Measurements from ENCODE around the gene TMEM87B. TPM values are rescaled to one million over a fixed set of nuclear protein-coding genes. Genes with fewer than 3 reads are reported as not detected.
A peak's percentile ranks its signal among the peaks of the same experiment; 100 is the strongest.
"Not testable (repeated sequence)": the region's sequence is repeated elsewhere in the genome, so short reads cannot be mapped to it uniquely, and the experiment has no call there.

The TMEM87B gene
- total and polyA plus RNA-seq, 5 donors = 4.4 to 10.8 (median 9.6) TPM

DNA sequence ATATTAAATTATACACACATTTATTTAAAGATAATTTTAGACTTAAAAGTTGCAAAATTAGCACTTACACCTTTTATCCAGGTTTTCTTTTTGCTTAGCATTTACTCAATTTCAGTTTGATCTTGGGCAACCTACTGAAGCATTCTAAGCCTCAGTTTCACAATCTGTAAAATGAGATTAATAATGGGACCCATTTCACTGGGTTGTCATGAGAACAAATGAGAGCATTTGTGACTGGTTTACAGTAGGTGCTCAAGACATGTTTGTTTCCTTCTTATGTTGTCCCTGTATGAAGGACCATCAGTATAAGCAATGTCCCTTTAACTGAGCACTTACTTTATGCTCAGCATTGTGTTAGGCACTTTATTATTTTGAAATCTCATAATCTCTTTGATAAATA, 78.3 kb downstream of the TMEM87B start:
- no peaks in the 10 kb centered on the region for H3K4me1 ChIP-seq (ENCODE audit: control insufficient read depth, insufficient read depth, low read length)
- no peaks in the 10 kb centered on the region for H3K27me3 ChIP-seq (ENCODE audit: control insufficient read depth, insufficient read depth)
- ATAC-seq (no peak), DNase-seq (no peak)
- no peak overlapping the region for H3K27ac ChIP-seq (ENCODE audit: low read length)
- intact Hi-C loops (cut with DNase I) = loop anchor here in 1 of 4 donors (10.0 kb wide), 1 partner anchor 301 kb away; the partner anchor contains the start of gene RGPD8
- no peak overlapping the region for H3K4me3 ChIP-seq (ENCODE audit: low read length)
- H3K9me3 ChIP-seq (ENCODE audit: control insufficient read depth, low read length) = no peaks in the 10 kb centered on the region

DNA sequence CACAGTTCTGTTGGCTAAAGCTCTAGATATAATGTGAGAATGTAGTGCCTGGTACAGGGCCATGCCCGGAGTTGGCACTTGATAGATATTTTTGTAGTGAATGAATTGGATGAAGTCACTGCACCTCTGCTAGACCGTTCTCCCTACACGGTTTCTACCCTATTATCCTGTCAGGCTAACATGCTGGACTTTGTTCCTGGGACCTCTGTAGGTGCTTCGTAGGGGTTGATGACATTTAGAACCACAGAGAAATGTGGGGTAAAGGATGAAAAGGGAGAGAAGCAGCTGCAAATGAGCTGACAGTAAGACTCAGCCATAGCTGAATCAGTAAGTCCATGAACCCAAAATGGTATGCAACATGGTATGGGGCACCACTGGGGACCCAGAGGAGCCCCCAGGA, 79.1 kb downstream of the TMEM87B start:
- Histone ChIP-seq H3K27ac (ENCODE audit: low read length) (no peak overlapping the region), H3K9me3 (ENCODE audit: control insufficient read depth, low read length) (no peaks in the 10 kb centered on the region), H3K4me1 (ENCODE audit: control insufficient read depth, insufficient read depth, low read length) (no peaks in the 10 kb centered on the region), H3K4me3 (ENCODE audit: low read length) (no peak overlapping the region), H3K27me3 (ENCODE audit: control insufficient read depth, insufficient read depth) (no peaks in the 10 kb centered on the region)
- intact Hi-C loops (cut with DNase I) = loop anchor here in 1 of 4 donors (10.0 kb wide), 1 partner anchor 301 kb away; the partner anchor contains the start of gene RGPD8
- 81% methylated on average over 4 of the region's 4 CpGs for WGBS
- ATAC-seq (no peak), DNase-seq (no peak)

DNA sequence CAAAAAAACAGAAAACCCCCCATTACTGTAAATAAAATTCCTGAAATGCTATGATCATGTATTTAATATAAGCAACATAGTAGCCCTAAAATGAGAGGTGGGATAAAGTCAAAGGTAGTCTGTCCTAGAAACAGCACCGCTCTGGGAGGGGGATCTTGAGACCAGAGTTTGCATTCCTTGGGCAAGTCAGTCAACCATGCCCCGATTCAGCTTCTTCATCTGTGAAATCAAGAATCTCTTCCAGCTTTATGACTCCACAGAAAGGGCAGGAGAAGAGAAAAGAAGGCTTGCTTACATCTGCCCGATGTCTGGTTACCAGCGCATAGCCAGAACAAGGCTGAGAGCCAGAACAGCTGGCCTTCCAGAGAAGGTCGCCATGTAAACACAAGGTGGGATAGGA, 81.0 kb downstream of the TMEM87B start:
- WGBS = 90% methylated on average over 5 of the region's 5 CpGs

DNA sequence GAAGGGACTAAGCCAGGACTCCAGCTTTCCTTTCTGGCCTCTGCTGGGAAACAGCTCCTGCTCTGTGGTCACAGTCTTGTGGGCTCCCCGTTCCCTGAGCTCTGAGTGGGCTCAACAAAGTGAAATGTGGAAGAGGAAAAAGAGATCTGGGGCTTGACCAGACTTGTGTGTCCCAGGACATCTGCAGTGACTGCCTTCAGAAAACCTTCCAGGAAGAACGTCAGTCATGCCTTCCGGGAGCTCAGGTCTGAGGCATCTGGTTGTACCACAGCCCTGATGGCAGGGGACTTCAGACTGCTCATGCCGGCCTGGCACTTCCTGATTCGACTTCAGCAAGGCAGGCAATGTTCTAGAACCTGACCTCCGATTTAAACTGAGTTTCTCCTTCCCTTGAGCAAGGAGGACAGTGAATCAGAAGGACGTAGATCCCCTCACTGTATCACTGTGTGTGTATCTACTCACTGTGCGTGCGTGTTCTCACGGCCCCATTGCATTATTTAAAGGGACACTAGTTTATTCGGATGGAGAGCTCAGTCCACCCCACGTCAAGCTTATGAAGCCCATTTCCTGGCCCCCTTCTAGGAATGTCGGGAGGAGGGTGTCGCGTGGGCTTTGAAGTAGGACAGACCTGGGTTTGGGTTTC, 82.6 kb downstream of the TMEM87B start:
- H3K27ac ChIP-seq (ENCODE audit: low read length) = no peak overlapping the region
- peak overlapping the region; percentile 77 for H3K4me3 ChIP-seq (ENCODE audit: low read length)
- no peak for DNase-seq

More for the DNA sequence above, 81.0 kb downstream of the TMEM87B start:
- Histone ChIP-seq H3K4me3 (ENCODE audit: low read length) (no peak overlapping the region), H3K4me1 (ENCODE audit: control insufficient read depth, insufficient read depth, low read length) (no peaks in the 10 kb centered on the region), H3K27me3 (ENCODE audit: control insufficient read depth, insufficient read depth) (no peaks in the 10 kb centered on the region), H3K27ac (ENCODE audit: low read length) (no peak overlapping the region), H3K9me3 (ENCODE audit: control insufficient read depth, low read length) (no peaks in the 10 kb centered on the region)
- intact Hi-C loops (cut with DNase I) = loop anchor here in 1 of 4 donors (10.0 kb wide), 1 partner anchor 299 kb away; the partner anchor contains the start of gene RGPD8
- ATAC-seq = no peak
- no peak for DNase-seq

DNA sequence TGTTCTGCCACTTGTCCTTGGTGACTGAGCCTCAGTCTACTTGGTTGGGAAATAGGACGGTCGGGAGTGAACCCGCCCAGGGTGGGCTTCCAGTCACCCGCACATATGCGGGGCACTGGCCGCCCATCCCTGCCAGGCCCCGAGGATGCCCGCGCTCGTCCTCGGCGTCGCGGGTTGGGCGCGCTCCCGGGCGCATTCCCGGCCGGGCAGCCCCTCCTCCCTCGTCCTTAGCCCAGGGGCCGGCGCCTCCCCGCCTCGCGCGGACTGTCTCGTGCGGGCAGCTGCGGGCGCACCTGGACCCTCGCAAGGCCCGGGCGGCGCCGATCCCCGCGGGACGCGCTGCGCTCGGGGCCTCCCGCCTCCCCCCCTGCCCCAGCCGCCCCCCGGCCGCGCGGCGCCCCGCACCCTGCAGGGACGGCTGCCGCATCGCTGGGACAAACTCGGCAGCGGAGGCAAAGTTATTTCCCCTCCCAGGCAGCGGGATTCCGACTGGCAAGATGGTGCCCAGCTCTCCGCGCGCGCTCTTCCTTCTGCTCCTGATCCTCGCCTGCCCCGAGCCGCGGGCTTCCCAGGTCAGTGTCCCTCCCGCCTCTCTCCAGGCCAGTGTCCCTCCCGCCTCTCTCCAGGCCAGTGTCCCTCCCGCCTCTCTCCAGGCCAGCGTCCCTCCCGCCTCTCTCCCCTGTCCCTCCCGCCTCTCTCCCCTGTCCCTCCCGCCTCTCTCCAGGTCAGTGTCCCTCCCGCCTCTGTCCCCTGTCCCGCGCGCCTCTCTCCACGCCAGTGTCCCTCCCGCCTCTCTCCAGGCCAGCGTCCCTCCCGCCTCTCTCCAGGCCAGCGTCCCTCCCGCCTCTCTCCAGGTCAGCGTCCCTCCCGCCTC, 83.3 kb downstream of the TMEM87B start, which contains the start of gene FBLN7:
Gene FBLN7 (plus strand): TSS at position 227 of the 874 bp plus-strand sequence. CDS start 271 bp downstream, at position 498.
- intact Hi-C loops (cut with DNase I) = loop anchor here in 1 of 4 donors (10.0 kb wide), 1 partner anchor 296 kb away; the partner anchor contains the start of gene RGPD8
- Histone ChIP-seq H3K4me3 (ENCODE audit: low read length) (peak within 1 kb of the TSS; percentile 77), H3K9me3 (ENCODE audit: control insufficient read depth, low read length) (no peaks in the 10 kb centered on the region), H3K27me3 (ENCODE audit: control insufficient read depth, insufficient read depth) (no peaks in the 10 kb centered on the region), H3K4me1 (ENCODE audit: control insufficient read depth, insufficient read depth, low read length) (no peaks in the 10 kb centered on the region), H3K27ac (ENCODE audit: low read length) (no peak within 1 kb of the TSS)
- peak in 1 of 3 donors; percentile 66 for DNase-seq
- peak; percentile 59 to 64 for ATAC-seq
- WGBS = 1% methylated on average over 84 of the region's 84 CpGs

More for the DNA sequence above, 82.6 kb downstream of the TMEM87B start:
- peak; percentile 38 to 66 for ATAC-seq
- H3K27me3 ChIP-seq (ENCODE audit: control insufficient read depth, insufficient read depth) = no peaks in the 10 kb centered on the region
- no peaks in the 10 kb centered on the region for H3K4me1 ChIP-seq (ENCODE audit: control insufficient read depth, insufficient read depth, low read length)
- 19% methylated on average over 15 of the region's 15 CpGs for WGBS
- intact Hi-C loops (cut with DNase I) = loop anchor here in 1 of 4 donors (10.0 kb wide), 1 partner anchor 297 kb away; the partner anchor contains the start of gene RGPD8
- H3K9me3 ChIP-seq (ENCODE audit: control insufficient read depth, low read length) = no peaks in the 10 kb centered on the region

DNA sequence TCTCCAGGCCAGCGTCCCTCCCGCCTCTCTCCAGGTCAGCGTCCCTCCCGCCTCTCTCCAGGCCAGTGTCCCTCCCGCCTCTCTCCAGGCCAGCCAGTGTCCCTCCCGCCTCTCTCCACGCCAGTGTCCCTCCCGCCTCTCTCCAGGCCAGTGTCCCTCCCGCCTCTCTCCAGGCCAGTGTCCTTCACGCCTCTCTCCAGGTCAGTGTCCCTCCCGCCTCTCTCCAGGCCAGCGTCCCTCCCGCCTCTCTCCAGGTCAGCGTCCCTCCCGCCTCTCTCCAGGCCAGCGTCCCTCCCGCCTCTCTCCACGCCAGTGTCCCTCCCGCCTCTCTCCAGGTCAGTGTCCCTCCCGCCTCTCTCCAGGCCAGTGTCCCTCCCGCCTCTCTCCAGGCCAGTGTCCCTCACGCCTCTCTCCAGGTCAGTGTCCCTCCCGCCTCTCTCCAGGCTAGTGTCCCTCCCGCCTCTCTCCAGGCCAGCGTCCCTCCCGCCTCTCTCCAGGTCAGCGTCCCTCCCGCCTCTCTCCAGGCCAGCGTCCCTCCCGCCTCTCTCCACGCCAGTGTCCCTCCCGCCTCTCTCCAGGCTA, 84.1 kb downstream of the TMEM87B start:
- not testable (repeated sequence) for H3K9me3 ChIP-seq (ENCODE audit: control insufficient read depth, low read length); DNase-seq; H3K27me3 ChIP-seq (ENCODE audit: control insufficient read depth, insufficient read depth); H3K27ac ChIP-seq (ENCODE audit: low read length); H3K4me3 ChIP-seq (ENCODE audit: low read length); ATAC-seq; H3K4me1 ChIP-seq (ENCODE audit: control insufficient read depth, insufficient read depth, low read length)
- intact Hi-C loops (cut with DNase I) = loop anchor here in 1 of 4 donors (10.0 kb wide), 1 partner anchor 296 kb away; the partner anchor contains the start of gene RGPD8
- WGBS = 1% methylated on average over 17 of the region's 32 CpGs

DNA sequence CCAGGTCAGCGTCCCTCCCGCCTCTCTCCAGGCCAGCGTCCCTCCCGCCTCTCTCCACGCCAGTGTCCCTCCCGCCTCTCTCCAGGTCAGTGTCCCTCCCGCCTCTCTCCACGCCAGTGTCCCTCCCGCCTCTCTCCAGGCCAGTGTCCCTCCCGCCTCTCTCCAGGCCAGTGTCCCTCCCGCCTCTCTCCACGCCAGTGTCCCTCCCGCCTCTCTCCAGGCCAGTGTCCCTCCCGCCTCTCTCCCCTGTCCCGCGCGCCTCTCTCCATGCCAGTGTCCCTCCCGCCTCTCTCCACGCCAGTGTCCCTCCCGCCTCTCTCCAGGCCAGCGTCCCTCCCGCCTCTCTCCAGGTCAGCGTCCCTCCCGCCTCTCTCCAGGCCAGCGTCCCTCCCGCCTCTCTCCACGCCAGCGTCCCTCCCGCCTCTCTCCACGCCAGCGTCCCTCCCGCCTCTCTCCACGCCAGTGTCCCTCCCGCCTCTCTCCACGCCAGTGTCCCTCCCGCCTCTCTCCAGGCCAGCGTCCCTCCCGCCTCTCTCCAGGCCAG, 84.7 kb downstream of the TMEM87B start:
- H3K9me3 ChIP-seq (ENCODE audit: control insufficient read depth, low read length); H3K27me3 ChIP-seq (ENCODE audit: control insufficient read depth, insufficient read depth); ATAC-seq; H3K4me1 ChIP-seq (ENCODE audit: control insufficient read depth, insufficient read depth, low read length); H3K4me3 ChIP-seq (ENCODE audit: low read length); H3K27ac ChIP-seq (ENCODE audit: low read length): not testable (repeated sequence)
- intact Hi-C loops (cut with DNase I) = loop anchor here in 1 of 4 donors (10.0 kb wide), 1 partner anchor 295 kb away; the partner anchor contains the start of gene RGPD8
- under 1% methylated on average over 34 of the region's 38 CpGs for WGBS
- DNase-seq = peak in 1 of 3 donors; percentile 68

DNA sequence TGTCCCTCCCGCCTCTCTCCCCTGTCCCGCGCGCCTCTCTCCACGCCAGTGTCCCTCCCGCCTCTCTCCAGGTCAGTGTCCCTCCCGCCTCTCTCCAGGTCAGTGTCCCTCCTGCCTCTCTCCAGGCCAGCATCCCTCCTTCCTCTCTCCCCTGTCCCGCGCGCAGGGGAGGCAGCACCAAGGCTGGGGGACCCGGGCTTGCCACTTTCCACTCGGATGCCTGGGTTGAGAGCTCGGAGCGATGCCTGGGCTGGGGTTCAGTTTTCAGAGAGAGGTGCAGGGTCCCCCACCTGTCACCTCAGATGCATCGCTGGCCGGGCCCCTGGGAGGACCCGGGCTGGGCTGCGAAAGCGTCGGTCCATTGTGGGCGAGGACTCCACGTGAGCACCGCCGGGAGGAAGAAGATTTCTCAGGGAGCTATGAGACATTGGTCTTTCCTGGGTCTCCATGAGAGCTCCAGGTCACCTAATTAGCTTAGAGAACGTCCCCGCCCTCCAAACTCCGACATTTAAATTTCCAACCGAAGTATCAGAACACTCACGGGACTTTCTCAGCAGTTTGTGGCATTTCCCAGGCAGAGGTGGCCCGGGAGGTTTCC, 85.2 kb downstream of the TMEM87B start:
- no peak overlapping the region for H3K27ac ChIP-seq (ENCODE audit: low read length)
- intact Hi-C loops (cut with DNase I) = no loop called here
- WGBS = 25% methylated on average over 30 of the region's 30 CpGs
- no peak overlapping the region for H3K4me3 ChIP-seq (ENCODE audit: low read length)
- no peak for ATAC-seq
- H3K9me3 ChIP-seq (ENCODE audit: control insufficient read depth, low read length) = no peaks in the 10 kb centered on the region
- DNase-seq = no peak
- no peaks in the 10 kb centered on the region for H3K4me1 ChIP-seq (ENCODE audit: control insufficient read depth, insufficient read depth, low read length)
- no peaks in the 10 kb centered on the region for H3K27me3 ChIP-seq (ENCODE audit: control insufficient read depth, insufficient read depth)

DNA sequence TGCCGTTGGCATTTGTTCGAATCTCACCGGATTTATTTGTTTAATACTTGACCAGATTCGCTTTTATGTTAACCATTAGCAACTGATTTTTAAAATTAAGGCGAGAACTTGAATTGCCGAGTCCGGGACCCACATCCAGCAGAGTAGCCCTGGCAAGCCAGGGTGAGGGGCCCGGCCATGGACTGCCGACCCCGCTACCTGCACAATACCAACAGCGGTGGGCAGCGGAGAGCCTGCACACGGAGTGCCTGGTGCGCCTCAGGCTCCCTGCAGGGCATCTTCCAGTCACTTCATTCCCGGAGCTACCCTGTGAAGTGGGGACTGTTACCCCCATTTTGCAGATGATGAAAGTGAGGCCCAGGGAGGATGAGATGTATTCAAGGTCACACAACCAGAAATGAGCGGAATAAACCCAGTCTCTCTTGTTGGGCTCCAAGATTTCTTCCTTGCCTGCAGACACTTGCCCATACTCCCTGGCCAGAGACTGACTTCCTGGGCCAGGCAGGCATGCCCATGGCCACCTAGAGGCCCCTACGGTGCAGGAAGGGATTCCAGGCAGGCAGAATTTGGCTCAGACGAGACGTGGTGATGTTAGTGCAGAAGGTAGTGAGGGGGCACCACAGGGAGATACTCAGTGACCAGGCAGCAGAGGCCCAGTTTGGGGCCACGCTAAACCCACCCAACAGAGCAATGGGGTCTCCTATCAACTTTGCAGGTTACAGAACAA, 86.0 kb downstream of the TMEM87B start:
- Histone ChIP-seq H3K4me1 (ENCODE audit: control insufficient read depth, insufficient read depth, low read length) (no peaks in the 10 kb centered on the region), H3K27me3 (ENCODE audit: control insufficient read depth, insufficient read depth) (no peaks in the 10 kb centered on the region), H3K9me3 (ENCODE audit: control insufficient read depth, low read length) (no peaks in the 10 kb centered on the region), H3K27ac (ENCODE audit: low read length) (no peak overlapping the region), H3K4me3 (ENCODE audit: low read length) (no peak overlapping the region)
- ATAC-seq = no peak
- intact Hi-C loops (cut with DNase I) = no loop called here
- 87% methylated on average over 20 of the region's 20 CpGs for WGBS
- no peak for DNase-seq

DNA sequence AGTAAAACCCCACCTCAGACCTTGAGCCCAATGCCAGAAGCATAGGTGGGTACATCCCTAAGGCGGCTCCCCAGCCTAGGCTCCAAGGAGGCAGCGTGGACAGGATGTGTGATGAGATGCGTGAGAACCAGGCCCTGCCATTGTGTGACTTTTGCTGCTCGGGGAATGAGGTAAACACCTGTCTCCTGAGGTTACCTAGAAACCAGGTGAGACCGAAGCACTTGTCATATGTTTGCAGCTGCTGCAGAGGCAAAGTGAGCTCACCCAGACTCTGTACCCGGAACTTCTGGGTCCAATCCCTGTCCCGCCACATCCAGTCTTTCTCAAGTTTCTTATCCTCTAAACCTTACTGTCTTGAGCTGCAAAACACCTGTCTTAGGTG, 86.5 kb downstream of the TMEM87B start:
- 92% methylated on average over 7 of the region's 7 CpGs for WGBS
- no peak for DNase-seq
- intact Hi-C loops (cut with DNase I) = no loop called here
- Histone ChIP-seq H3K4me3 (ENCODE audit: low read length) (no peak overlapping the region), H3K9me3 (ENCODE audit: control insufficient read depth, low read length) (no peaks in the 10 kb centered on the region), H3K27me3 (ENCODE audit: control insufficient read depth, insufficient read depth) (no peaks in the 10 kb centered on the region), H3K4me1 (ENCODE audit: control insufficient read depth, insufficient read depth, low read length) (no peaks in the 10 kb centered on the region), H3K27ac (ENCODE audit: low read length) (no peak overlapping the region)
- no peak for ATAC-seq
